Measurements from ENCODE around the gene PLA2G4E.

Gene PLA2G4E

DNA sequence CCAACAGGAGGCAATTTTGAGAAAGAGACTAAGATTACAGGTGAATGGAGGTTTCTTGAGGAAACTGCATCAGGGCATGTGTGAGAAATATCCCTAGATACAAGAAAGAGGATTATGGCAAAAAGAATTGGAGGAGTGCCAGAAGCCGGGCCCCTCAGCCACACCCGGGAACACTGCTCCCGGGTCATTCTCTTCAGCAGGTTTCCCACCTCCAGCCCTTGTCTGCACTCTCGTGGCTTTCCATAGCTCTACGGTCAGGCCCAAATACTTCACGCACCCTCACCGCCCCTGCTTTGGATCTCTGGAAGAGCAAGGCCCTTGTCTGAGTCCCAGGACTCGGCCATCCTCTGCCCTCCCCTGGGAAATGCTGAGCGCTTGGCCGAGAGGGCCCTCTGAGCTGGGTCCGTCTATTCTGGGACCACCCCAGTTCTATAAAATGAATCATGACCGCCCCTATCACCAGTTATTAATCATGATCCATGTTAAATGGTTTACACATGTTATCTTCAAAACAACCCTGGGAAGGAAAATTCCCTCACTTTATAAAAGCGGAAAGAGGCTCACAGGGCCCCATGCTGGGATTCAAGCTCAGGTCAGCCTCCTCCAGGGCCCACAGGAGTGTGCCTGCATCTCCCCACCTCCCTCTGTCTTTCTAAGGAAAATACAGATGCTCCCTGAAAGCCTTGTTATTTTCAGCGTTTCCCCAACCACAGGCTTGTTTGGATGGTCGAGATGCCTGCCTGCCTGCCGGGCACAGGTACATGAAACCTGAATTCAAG, 88.1 kb downstream of the PLA2G4E start:
- DNase-seq: no peak

DNA sequence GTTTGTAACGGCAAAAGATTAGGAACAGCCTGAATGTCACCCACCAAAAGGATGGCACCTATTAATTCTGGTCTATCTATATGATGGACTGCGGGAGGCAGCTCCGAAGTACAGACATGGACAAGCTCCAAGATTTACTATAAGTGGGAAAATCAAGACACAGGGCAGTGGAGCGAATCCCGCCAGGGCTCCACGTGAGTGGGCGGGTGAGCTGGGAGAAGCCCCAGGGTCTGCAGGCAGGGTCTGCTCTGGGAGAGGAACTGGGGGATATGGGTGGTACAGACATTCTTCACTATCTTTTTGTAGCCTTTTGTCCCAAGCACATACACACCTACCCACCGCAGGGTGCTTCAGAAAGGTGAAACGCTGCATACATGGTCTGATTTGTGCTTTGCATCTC, 88.7 kb downstream of the PLA2G4E start:
- no peak for DNase-seq
